ENCODE measurements around the gene SNPH.

The SNPH gene

DNA sequence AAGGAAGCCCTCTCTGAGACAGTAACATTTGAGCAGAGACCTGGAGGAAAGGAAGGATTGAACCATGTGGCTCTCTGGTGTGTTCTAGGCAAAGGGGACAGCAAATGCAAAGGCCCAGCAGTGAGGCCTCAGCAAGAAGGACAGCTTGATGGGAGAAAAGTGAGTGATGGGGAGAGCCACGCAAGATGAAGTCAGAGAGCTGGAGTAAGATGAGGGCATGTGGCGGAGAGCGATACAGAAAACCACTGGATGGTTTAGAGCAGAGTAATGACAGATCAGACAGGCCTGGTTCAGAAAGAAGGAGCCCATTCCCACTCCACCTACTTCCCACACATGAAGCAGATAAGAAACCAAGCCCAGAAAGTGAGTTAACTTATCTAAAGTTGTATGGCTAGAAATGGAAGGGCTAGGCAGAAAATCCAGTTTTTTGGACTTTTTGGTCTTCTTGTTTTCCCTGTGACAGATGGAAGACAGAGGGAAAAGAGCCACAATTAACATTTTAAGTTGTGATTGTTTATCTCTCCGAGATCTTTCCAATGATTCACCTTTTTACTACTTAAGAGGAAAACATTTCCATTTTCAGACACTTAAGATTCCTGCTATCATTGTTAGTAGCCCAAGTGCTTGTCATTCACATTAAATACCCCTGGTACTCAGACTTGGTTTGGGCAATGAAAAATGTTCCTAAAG is 723 bp upstream of the SNPH start:
- DNase-seq: peak in 1 of 6 experiments; percentile 24

DNA sequence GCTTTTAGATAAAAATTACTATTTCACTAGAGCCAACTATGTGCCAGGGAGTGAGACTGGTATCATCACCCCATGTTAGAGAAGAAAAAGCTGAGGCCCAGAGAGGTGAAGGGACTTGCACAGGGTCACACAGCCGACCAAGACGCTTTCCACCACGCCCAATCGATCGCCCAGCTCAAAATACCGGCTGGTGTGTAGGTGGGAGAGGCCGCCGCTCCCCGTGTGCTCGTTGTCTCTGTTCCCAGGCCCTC is 253 bp upstream of the SNPH start:
- no peak for DNase-seq

DNA sequence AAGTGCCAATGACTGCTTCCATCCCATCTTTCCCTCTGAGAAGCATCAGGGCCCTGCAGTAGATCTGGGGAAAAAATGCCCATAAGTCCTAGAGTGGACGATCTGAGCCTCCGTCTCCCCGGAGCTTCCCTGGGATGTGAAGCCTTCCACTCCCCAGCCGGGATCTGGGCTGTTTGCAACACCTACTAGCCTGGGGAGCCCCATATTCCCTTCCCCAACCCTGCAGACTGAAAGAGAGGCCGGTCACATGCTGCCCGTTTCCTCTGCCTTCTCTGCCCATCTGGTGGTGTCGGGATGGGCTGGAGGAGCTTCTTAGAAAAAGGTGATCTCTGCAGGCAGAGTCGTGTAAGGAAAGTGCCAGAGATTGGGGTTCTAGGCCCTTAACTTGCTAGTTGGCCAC is 1.1 kb downstream of the SNPH start:
- no peak for DNase-seq

DNA sequence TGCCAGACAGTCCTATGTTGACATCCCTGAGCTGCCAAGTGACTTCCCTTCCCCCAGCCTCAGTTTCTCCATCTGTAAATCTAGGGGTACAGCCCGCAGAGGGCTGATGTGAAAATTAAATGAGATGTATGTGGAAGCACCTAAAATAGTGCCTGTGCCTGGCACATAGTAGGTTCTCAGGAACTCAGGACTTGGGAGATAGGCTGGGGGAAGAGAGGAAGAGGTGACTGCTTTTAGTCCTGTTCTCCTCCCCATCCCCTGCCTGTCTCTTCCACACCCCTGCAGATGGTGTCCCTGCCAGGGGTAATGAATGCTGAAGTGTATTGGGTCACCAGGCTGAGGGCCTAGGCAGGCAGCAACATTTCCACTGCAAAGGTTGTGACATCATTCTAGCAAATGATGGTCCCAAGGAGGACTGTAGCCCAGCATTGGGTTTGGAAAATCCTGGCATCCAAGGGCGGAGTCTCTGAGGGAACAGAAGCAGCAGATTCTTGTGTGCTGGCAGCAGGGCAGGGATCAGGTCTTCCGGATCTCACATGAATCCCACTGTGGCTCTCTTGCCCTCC is 1.8 kb downstream of the SNPH start:
- no peak for DNase-seq

DNA sequence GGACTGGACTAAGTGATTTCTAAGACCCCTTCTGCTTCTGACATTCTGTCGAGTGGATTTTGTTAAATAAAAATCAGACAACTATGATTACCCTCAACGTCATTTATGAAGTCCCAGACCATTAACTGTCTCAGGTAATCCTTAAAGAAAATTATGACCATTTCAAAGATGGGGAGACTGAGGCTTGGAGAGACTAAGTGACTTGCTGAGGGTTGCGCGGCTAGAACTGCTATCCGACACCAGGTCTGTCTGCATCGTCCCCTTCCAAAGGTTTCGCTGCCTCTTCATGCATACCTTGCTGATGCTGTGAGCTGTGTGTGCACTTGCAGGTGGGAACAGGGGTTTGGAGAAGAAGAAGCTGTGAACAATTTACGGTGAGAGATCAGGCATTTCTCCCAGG is 3.1 kb downstream of the SNPH start:
- no peak for DNase-seq

DNA sequence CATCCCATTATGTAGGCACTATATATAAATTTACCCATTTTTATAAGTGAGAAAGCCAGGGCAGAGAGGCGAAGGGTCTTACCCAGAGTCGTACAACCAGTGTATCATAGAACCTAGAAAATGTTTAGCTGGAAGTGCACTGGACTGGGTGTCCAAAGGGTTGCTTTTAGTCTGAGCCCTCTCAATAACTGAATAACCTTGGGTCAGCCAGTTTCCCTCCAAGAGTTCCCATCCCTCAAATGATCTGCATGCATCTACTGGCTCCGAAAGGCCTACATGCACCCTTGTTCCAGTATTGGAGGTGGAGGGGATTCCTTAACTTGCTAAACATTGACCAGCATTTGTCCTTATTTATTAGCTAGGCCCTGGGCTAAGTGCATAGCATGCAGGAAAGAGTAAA is 3.8 kb downstream of the SNPH start:
- no peak for DNase-seq

DNA sequence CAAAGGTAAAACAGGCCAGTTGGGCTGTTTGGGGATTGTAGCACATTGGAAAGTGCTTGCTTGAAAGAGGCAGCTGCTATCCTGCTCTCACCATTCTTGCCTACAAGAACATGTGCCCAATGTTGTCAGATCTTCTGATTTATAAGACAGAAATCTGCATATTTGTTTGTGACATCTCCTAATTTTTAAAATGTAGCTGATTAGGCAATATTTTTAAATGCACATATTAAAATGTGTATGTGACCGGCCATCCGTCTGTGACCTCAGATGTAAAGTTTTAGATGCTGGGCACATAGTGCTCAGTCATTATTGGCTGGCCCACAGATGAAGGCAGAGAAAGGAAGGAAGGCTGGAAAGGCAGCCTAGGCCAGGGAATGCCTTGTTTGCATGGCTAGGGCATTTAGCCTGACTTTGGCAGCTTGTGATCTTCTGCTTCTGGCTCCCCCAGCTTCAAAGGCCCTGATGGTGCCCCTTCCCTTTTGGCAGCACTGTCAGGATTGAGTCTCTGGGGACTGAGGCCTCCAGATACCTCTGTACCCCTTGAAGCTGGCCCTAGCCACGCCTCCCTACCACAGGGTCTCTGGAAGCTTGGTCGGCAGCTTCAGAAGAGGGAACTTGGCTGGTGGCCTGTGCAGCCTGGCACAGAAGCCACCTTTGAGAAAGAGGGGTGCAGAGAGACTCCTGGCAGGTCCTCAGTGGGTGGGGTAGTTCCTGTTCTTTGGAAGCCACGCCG is 6.4 kb downstream of the SNPH start:
- DNase-seq: no peak

DNA sequence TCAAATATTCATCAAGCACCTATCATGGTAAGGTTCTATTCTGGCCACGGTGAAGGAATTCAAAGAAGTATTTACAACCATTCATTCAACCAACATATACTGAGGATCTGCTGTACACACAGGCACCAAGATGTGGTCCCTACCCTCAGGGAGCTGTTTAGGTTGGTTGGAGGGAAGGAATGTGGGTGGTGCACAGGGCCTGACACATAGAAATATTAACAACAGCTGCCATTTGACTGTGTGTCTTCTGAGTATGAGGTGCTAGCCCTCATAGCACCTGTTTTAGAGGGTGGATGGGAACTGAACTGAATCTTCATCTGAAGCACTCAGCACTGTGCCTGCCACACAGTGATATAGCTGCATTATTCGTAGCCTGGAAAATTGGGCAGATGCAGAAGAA is 7.3 kb downstream of the SNPH start:
- DNase-seq: no peak

DNA sequence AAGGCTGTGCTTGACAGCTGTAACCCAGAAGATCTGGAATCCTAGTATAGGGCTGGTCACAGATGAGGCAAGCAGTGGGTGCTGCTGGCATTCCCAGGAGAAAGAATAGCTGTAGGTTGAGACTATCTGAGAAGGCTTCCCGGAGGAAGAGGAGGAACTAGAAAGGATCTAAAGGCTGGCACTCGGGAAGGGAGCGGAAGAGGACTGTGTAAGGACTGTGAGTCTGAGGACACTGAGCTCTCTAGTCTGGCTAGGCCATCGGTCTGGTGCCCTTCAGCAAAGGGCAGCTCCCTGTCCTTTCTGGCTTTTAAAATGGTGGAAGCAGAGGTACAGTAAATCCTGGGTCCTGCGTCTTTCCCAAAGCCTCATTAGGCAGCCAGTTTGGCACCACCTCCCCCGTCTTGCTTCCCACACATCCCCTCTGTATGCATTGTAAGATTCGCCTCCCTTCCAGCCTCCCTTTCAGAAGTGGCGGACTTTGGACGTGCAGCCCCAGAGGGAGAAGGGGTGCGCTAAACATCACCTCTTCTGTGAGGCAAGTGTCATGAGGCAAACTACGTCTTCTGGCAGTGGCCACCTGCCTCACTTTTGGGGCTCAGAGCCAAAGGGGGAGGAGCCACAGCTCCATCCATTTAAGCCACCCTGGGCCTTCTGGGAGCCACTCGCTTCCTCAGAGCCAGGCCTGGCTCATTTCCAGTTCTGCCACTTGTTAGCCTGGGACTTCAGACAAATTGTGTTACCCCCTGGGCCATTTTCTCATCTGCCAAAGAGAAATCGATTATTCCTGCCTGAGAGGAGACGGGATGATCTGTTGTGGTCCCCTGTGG is 8.6 kb downstream of the SNPH start:
- DNase-seq: no peak

DNA sequence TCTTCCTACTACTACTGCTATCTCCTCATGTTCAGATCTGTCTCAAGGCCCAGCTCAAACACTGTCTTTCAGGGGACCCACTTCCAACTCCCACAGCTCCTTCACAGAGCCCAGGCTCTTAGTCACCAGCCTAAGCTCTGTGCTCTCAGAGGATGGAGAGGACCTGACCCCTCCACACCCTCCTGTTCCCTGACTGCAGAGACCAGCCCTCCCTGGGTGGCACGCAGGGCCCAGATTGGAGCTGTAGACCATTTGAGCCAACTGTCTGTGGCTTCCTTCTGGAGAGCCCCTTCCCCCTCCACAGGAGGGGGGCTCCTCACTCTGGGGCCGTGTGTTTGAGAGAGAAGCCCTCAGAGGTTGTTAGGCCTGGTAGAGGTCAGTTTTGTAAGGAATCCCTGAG is 9.8 kb downstream of the SNPH start:
- DNase-seq: no peak

DNA sequence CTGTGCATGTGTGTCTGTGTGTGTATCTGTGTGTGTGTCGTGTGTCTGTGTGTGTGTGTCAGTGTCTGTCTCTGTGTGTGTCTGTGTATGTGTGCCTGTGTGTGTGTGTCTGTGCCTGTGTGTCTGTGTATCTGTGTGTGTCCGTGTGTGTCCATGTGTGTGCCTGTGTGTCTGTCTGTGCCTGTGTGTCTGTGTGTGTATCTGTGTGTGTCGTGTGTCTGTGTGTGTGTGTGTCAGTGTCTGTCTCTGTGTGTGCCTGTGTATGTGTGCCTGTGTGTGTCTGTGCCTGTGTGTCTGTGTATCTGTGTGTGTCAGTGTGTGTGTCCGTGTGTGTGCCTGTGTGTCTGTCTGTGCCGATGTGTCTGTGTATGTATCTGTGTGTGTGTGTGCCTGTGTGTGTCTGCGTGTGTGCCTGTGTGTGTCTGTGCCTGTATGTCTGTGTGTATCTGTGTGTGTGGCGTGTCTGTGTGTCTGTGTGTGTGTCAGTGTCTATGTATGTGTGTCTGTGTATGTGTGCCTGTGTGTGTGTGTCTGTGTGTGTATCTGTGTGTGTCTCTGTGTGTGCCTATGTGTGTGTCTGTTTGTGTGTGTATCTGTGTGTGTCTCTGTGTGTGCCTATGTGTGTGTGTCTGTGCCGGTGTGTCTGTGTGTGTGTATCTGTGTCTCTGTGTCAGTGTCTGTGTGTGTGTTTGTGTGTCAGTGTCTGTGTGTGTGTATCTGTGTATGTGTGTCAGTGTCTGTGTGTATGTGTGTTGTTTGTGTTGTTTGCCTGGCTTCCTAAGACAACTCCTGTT is 11.6 kb downstream of the SNPH start:
- DNase-seq: no peak

DNA sequence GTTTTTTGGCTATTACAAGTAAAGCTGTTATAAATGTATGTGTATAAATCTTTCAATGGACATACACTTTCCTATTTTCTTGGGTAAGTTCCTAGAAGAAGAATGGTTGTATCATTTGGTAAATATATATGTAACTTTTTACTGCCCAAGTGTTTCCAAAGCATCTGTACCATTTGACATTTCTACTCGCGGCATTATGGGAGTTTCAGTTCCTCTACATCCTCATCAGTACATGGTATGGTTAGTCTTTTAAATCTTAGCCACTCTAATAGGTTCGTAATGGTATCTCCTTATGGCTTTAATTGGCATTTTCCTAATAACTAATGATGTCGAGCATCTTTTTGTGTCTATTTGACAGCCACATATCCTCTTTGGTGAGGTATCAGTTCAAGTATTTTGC is 12.9 kb downstream of the SNPH start:
- DNase-seq: no peak

DNA sequence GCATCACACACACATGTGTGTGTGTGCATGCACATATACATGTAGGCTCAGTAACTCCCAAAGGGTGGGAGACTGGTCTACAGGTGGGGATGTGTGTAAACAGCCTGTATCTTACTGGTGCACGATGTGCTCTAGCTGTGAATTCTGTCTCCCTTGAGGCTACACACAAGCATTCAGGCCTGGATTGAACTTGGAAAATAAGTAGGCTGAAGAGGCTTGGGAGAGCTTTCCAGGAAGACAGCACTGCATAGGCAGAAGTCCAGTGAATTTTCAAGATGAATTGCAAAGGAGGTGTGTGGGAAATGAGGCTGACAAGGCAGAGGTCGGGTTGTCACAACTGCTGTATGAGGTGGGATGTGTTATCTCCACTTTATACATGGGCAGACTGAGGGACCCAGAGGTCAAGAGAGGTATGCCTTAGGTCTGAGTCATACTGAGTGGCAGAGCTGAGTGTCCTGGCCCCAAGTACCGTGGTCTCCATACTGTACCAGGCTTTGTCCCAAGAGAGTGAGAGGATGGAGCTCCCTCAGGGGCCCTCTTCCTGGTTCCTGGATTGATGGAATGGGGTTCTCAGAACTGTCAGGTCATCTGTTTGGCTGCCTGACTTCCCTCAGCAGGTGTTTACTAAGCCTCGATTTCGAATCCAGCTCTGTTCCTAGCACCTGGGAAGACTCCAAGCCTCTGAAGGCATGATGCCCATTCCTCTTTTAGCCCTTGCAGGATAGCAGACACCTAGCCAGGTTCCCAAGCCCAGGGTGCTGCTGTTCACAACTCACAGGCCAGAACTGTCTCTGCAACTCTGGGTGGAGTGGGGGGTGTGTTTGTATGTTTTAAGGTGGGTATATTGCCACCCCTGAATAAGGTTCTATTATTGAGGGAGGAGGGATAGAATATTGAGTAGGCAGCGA is 14.4 kb downstream of the SNPH start:
- DNase-seq: no peak

DNA sequence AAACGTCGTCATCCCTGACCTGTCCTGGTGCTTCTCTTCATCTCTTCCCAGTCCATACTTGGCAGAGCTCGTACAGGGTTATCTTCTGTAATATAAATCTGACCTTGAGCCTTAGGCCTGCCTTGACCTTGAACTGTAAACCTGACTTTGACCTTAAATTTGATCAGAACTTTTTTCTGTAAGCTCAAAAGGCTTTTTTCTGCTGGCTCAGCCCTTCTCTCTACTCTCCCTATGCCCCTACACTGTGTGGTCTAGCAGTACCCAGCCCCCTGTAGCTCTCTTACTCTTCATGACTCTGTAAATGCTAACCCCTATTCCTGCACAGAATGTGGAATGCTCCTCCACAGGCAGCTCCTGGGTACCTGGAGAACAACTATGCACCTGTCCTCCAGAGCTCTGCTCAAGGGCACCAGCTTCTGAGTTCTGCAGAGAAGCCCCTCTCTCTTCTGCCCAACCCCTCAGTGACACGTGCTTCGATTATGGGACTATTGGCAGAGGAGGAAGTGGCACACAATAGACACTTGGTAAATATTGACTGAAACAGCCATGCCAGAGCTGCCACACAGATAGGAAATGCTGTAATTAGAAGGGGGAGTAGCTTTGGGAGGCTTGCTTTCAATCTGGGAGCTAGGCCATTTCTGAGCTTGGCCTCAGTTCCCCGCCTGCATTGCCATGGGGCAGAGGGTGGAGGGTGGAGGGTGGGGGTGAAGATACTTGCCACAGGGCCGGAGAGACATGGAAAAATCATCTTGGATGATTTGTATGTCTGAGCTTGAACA is 15.4 kb downstream of the SNPH start:
- no peak for DNase-seq

DNA sequence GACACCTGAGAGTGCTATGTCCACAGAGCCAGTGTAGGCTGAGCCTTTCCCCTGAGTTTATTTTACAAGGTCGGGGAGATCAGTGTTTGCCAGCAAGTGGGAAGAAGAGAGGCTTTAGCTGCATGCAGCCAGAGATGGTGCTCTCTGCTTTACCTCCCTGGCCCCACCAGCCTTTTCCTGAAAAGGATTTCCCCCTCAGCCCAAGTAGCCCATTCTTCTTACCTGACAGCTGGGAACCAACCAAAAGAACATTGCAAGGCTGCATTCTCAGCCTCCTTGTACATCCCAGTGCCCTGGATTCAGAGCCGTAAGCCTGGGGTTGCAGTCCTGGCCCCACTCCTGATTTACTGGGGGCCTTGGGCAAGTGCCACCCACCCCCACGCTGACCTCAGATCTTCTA is 16.9 kb downstream of the SNPH start:
- no peak for DNase-seq

DNA sequence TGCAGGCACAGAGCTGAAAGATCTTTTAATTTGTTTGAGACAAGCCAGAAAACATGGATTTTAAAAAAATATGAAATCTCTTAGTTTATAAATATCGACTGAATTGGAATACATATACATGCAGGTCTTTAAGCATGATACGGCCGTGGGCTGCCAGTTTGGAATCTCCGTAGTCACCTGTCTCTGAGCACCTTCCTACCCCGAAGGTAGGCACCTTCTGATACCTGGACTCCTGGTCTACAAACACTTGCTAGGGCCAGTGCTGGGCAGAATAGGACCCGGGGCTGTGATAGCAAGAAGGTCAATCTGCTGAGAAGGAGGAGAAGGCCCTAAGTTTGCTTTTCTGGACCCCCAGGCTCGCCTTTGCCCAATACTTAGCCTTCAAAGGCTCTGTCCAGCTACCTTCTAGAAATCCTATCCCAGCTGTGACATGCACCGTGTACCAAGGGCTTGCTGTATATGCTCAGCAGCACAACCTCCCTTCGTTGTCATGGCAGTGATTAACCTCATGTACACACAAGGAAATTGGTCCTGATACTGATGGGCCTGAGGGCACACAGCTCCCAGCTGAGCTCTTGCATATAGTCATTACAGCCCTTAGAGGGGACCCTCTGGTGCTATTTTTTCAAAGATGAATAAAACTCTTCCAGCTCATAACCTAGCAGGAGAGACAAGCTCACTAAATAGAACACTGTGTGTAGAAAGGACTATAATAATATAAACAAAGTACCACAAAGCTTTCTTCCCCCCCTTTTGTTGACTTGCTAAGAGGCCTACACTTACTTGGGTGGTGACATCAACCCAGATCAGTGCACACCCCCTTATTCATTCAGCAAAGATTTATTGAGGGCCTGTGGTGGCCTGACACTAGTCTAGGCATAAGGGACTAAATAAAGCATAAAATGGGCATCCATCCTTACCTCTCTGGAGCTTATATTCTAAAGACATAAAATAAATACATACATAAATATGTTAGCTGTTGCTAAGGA is 17.7 kb downstream of the SNPH start:
- no peak for DNase-seq

DNA sequence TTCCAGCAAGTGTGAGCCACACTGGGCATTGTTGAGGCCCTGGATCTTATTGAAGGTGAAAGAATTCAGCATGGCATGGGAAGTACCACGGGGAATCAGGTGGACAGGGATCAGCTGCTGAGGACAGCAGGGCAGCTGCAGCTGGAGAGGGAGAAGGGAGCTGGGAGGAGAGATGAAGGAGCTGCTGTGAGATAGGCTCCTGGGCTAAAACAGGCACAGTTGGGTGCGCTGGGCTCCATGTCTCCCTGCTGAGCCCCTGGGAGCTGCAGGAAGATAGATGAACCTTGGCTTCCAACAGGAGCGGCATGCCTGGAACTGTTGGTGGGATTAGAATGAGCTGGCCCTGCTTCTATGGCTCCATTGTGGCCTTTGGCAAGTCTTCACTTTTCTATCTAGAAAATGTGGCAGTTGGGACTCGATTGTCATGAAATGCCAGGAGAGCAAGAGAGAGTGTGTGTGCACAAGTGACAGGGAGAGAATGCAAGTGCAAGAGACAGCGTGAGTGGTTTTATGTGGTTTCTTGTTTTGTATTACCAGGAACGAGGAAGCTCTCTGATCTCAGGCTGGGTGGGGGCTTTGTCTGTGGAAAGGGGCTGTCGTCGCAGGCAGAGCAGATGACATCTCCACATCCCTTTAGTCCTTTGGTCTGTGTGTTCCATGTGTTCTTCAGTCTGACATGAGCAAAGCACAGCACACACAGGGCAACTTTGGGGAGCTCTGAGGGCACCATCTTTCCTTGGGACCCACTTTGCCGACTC is 20.4 kb downstream of the SNPH start:
- DNase-seq: peak; percentile 17 to 81 (median 54)

DNA sequence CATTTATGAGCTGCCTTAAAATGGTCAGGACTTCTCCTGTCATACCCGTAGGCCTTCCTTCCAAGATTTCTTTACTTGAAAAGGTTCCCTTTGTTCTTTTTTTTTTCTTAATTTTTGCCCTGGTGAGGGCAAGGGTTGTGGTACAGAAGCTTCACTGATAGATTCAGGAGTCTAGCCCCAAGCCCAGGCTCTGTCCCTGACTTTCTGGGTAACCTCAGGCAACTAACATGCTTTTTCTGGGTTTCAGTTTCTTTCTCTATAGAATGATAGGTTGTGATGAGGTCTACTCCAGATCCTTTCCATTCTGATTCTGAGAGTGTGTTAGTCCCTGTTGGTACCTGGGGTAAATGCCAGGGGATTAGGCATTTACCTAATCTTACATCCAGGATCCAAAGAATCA is 21.2 kb downstream of the SNPH start:
- DNase-seq: peak in 1 of 6 experiments; percentile 7
